GM19468 (cell line): ENCODE measurements around the gene DHRSX.
"Not testable (repeated sequence)": the region's sequence is repeated elsewhere in the genome, so short reads cannot be mapped to it uniquely, and the experiment has no call there.

Experiments used
- ATAC-seq: cut with Tn5 transposase; IDR thresholded peaks from one replicate; pipeline ENCODE4 v1.9.1; 2021; ENCODE audit warnings: mild to moderate bottlenecking, moderate library complexity, moderate number of reproducible peaks; ENCODE audit not compliant: unreplicated experiment; ENCODE audit errors: extremely low read depth

DHRSX gene

DNA sequence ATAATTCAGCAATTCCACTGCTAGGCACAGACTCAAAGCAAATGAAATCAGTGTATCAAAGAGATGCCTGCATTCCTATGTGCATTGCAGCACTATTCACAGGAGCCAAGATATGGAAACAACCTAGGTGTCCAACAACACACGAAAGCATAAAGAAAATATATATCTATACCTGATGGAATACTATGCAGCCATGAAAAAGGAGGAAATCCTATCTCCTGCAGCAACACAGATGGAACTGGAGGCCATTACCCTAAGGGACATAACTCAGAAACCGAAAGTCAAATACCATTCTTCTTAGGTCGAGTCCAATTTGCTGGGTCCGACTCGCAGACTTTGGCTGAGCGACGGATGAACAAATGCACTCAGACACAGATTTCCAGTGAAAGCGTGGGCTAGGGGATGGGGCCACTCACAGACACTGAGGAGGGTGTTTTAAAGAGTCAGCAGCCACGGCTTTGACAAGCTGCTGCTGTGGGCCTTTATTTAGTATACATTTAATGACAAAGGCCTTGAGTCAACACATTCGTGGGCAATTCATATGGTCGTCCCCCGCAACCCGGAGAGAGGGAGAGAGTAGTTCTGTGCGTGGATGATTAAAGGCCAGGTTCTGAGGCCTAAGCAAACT lies 93.8 kb downstream of the DHRSX start:
- ATAC-seq, result no peak

DNA sequence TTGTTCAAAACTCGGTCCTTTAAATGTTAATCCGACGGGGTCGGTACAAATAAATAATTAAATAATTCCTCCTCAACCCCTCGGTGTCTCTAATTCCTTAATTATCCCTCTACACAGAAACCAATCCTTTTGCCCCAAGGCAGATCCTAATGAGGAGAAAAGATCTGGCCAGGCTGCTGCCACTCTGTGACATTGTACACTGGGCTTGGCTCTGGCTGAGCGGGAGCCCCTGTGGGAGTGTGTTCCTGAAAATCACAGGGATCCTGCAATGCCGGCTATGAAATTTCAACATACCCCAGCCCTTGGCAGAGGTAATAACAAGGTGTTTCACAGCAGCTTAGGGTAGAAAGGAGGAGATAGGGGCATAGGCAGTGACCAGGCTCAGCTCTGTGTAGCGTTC lies 96.0 kb downstream of the DHRSX start:
- no peak for ATAC-seq

DNA sequence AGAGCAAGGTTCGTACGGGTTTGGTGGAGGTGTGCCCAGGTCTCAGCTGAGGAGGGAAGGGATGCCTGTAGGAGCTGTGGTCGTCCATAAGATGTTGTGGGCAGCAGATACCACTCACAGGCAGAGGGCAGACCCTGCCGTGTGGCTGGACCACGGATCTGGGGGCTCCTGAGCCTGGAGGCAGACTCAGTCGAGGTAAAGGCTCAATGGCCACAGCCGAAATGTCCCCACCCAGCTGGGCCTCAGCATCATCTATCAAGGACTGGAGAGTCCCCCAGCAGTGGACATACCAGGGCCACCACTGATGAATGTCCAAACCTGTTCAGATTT lies 98.5 kb downstream of the DHRSX start:
- ATAC-seq, result no peak

DNA sequence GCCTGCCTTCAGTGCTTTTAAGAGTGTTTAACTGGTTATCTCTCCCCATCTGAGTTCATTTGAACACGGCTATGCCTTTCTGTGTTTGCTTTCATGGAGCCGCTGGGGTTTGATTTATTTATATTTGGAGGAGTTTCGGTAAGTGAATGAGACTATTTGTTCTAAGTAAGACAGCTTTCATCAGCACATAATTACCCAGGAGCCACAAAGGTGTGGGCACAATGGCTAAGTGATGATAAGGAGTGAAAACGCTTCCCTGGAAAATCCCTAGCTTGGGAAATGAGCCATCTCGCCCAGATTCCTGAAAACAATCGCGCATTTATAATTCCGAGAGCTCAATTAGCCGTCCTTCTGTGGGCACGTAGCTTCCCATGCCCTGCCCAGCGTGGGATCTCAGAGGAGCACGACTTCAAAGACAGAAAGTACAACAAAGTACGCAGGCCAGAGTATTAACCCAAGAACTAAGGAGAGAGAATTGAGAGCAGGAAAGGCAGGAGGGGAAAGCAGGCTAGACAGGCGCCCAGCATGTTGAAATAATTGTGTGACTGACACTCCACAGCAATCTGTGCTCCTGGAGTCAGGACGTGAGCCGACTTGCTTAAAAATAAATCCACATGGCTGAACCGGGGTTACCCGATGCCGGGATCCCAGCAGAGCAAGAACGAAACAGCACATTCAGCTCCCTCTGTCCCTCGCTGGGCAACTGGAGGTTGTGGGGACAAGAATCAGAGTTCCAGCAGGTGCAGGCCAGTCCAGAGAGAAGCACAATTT lies 99.0 kb downstream of the DHRSX start:
- no peak for ATAC-seq

DNA sequence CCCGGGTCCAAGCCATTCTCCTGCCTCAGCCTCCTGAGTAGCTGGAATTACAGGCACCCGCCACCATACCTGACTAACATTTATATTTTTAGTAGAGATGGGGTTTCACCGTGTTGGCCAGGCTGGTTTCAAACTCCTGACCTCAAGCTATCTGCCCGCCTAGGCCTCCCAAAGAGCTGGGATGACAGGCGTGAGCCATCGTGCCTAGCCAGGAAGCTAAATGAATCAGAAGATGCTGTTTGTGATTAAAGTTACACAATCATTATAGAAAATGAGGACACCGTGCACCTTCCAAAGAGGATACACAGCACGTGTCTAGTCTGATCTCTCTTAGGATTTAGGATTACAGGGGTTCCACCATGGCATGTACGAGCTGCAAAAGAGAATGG lies 99.6 kb downstream of the DHRSX start:
- no peak for ATAC-seq

DNA sequence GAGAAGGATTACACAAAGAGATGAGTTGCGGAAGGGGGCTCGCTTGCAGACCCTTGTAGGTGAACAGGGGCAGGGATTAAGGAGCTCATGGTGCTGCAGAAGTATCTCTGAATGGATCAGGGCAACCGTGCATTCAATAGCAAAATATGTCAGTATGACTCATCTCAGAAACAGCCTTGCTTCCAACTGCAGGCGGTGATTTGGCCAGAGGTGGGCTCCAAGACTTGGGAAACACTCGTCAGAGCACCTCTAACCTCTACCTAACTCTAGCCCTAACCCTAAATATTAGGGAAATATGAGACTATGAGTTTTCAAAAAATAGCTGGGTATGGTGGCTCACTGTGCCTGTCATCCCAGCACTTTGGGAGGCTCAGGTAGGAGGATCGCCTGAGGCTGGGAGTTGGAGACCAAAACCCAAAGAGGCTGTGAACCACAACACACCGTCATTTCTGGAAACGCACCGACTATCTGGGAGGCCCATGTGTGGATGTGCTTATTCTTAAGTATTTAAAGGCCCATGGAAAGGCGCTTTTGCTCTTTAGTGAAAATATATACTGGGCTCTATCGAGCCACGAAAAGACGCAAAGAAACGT lies 102.6 kb downstream of the DHRSX start:
- no peak for ATAC-seq

DNA sequence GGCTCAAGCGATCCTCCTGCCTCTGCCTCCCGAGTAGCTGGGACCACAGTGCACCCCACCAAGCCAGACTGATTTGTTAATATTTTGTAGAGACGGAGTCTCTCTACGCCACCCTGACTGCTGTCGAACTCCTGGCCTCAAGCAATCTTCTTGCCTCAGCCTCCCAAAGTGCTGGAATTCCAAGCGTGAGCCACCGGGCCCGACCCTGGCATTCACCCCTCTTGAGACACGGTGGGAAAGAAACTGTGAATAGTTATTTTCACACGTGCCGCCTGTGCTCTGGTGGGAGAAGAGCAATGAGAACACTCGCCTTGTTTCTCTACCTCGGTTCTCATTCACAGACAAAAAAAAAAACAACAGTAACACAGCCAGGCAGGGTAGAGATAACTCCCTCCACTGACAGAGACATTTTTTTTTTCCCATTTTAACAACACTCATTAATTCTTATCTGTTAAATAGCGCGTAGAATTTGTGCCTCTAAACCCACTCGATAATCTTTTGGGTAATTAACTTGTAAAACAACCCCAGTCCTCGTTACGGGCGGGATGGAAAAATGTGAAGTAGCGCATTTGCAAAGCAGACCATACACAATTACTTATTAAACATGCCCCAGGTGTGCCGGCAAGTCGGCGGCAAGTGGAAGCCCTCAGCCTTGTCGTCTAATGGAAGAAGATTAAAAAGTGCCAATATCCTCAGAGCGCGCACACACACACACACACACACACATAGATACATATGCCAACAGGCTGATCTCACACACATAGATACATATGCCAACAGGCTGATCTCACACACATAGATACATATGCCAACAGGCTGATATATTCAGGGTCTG lies 103.3 kb downstream of the DHRSX start:
- ATAC-seq, result no peak

DNA sequence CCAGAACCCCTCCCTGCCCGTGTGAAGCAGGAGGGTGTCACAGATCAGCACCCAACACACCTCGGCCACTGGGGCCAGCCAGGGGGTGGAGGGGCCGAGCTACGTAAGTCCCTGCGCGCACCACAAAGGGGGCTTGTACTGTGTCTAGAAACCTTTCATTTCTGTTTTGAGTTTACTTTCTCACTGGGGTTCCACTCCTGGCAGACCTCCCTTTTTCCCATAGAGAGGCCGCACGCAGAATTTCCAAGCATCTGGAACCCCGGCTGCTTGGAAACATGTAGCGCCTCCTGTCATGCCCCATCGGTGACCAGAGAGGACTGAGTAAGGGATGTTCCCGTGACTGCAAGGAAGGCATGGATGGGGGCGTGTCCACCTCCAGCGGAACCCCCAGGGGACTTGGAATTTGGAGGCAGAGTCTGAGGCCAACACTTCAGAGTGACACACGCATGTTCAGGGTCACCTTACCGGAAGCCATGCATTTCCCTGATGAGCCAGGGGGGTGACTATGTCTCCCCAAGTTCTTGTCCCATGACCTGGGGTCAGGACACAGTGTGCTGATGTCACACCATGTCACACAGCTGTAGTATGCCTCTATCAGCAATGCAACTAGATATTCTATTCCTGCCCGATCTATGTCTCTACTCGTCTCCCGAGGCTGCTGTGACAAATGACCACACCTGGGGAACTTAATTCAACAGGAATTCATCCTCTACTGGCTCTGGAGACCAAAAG lies 105.3 kb downstream of the DHRSX start:
- no peak for ATAC-seq

DNA sequence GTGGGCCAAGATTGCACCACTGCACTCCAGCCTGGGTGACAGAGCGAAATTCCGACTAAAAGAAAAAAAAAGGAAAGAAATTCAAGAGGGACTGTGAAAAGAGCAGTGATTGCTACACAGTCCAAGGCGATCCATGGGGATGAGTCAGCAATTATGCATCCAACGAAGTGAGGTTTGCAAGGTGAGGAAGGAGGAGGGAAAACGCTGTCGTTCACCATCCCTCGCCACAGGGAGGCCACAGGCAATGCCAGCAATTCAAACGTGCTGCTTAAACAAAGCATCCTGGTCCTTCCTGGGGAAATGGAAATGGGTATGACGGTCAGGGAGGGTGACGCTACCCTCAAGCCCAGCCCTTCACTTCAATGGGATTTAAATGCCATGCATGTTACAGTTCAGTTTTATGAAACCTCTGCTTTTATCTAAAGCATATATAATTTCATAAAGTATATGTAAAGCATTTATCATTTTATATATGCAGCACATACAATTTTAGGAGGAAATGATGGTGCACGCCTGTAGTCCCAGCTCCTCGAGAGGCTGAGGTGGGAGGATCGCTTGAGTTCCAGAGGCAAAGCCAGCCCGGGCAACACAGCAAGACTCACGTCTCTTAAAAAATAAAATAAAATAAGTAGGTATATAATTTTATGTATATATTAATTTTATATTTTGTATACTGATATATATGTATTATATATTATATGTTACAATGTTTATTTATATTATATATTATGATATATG lies 108.7 kb downstream of the DHRSX start:
- ATAC-seq, result no peak

DNA sequence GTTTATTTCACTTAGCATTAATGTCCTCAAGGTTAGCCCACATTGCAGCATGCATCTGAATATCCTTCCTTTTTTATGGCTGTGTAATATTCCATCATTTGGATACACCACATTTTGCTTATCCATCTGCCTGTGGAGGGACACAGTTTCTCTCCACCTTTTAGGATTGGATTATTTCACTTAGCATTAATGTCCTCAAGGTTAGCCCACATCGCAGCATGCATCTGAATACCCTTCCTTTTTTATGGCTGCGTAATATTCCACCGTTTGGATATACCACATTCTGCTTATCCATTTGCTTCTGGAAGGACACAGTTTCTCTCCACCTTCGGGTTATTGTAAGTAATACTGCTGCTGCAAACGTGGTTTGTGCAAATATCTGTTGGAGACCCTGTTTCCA lies 110.0 kb downstream of the DHRSX start:
- no peak for ATAC-seq

DNA sequence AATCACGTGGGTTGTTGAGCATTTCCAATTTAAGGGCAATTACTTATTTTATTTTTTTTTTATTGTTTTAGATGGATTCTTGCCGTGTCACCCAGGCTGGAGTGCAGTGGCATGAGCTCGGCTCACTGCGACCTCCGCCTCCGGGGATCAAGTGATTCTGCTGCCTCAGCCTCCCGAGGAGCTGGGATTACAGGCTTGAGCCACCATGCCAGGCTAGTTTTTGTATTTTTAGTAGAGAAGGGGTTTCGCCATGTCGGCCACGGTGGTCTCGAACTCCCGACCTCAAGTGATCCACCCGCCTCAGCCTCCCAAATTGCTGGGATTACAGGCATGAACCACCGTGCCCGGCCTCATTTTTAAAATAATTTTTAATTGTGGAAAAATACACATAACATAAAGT lies 111.0 kb downstream of the DHRSX start:
- ATAC-seq, result not testable (repeated sequence)

DNA sequence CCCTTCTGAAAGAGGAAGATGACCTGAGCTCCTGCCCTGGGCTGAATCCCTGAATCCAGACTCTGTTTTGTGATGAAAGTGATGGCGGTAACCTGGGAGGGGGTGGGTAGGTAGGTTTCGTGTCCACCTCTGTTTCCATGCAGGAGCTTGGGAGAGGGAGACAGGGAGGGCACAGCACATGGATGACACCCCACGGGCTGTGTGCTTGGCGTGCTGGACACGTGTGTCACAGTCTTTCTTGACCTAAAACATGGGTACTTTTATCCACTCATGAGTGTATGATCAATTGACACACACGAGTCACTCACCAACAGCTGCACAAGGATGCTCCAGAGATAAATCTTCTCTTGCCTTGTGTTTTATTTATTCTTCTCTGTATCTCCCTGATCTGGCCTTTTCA lies 111.5 kb downstream of the DHRSX start:
- no peak for ATAC-seq

DNA sequence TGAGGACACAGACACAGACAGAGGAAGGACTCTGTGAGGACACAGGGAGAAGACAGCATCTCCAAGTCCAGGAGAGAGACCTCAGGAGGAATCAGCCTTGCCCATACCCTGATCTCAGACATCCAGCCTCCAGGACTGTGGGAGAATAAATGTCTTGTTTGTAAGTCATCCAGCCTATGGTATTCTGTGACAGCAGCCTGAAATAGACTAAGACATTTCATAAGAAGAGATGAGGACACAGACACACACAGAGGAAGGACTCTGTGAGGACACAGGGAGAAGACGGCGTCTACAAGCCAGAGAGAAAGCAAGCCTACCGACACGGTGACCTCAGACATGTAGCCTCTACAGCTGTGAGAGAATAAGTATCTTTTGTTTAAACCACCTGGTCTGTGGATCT lies 112.1 kb downstream of the DHRSX start:
- no peak for ATAC-seq

DNA sequence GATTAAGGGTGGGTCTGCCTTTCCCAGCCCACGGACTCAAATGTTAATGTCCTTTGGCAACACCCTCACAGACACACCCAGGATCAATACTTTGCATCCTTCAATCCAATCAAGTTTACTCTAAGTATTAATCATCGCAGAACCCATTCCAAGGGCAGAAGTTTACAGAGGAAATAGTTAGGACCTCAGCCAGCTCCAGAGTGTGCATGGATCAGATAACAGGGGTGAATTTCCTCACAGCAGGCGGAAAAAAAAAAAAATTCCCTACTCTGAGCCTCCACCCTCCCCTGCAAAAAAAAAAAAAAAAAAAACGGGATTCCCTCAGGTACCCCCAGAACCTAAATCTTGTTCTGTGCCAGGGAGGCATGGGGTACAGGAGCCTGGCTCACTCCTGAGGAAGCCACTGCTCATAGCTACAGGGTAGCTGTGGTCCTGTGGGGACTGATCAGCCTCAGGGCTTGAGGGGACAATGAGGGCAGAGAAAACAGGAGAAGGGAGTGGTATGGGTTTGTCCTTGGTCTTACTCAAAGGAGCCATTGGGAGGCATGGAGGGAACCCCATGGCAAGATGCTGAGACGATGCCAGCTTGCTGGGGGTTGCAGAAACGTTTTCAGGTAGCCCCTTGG lies 113.0 kb downstream of the DHRSX start:
- no peak for ATAC-seq

DNA sequence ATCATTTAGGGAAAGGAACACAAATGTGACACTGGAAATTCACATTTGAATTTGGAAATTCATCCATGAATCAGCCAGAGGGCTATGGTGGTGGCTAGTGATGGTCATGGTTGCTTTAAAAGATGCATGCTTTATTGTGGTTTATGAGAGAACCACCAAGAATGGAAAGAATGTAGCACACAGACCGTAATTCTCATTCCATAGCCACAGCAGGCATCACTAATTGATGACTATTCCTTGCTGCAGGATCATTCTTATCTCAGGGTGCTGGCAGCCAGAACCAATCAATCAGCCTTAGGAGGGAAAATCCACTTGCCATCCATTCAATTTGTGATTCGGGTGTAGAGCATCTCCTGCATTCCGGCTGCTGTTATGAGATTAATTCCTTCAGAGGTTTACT lies 115.6 kb downstream of the DHRSX start:
- no peak for ATAC-seq

DNA sequence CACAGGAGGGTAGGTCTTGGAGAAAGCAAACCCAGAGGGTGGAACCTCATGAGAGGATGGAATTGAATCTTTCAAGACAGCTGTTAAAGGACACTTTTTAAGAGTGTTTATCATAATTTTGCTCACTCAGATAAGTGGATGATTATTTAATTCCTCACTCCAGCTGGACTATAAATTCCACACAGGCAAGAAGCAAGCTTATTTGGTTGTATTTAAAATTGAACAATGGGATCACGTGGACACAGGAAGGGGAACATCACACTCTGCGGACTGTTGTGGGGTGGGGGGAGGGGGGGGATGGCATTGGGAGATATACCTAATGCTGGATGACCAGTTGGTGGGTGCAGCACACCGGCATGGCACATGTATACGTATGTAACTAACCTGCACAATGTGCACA lies 116.3 kb downstream of the DHRSX start:
- ATAC-seq, result no peak

DNA sequence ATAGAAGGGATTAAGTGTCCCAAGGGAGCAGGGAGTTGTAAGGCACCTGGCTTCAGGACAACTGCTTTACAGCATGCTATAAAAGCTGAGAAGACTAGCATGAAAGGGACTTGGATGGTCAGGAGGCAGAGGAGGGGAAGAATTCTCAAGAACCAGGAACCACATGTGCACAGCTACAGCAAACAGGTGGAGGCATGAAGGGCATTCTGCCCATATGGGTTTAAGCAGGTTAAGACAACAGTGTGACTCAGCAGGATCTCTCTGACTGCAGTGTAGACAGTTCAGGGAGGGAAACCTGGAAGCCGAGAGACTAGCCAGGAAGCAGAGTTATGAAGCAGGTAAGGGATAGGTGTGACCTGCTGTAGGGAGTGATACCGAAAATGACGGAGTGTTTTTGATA lies 117.0 kb downstream of the DHRSX start:
- no peak for ATAC-seq

DNA sequence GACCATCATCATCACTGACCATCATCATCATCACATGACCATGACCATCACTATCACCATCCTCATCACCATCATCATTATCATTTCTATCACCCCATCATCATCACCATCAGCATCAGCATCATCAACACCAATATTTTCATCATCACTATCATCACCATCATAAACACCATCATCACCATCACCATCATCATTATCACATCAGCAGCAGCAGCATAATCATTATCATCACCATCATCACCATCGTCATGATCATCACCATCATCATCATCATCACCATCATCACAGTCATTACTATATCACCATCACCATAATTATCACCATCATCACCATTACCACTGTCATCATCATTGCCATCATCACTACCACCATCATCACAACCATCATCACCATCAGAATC lies 117.6 kb downstream of the DHRSX start:
- ATAC-seq, result no peak

DNA sequence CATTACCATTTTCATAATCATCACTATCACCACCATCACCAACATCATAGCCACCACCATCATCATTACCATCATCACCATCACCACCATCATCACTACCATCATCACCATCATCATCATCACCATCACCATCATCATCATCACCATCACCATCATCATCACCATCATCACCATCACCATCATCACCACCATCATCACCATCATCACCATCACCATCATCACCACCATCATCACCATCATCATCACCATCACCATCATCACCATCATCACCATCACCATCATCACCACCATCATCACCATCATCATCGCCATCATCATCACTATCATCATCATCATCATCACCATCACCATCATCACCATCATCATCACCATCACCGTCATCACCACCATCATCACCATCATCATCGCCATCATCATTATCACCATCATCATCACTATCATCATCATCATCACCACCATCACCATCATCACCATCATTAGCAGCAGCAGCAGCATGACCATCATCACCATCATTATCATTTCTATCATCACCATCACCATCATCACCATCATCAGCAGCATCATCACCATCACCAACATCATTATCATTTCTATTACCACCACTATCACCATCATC lies 118.2 kb downstream of the DHRSX start:
- ATAC-seq, result not testable (repeated sequence)
